Kidney capillary endothelial cell (primary cell): ENCODE data around the gene ELFN1.
"Not testable (repeated sequence)": the region's sequence is repeated elsewhere in the genome, so short reads cannot be mapped to it uniquely, and the experiment has no call there.

Source experiments
- DNase-seq: peaks from one replicate; pipeline ENCODE4 v3.0.0-alpha.2; 2018; ENCODE audit warnings: low spot score

ELFN1 gene

DNA sequence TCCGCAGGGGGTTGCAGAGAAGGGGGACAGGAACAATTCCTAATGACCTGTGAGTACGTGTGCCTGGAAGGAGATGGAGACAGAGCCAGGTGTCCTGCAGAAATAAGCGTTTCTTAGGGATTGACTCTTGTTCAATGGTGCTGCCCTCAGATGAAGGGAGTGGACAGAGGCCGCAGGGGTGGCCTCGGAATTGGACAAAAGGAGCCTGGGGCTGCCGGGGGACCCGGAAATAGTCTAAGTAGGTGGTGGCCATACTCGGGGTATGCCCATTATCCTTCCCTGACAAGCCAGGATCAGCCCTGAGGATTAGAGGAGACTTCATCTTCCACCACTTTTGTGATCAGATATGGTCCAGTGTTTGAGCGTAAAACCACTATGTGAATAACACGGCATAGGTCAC, 39.2 kb downstream of the ELFN1 start:
- no peak for DNase-seq

- DNase-seq = no peak
Measured at GRCh38 chr7:1709900-1710299, 39.8 kb downstream of the ELFN1 start.

DNA sequence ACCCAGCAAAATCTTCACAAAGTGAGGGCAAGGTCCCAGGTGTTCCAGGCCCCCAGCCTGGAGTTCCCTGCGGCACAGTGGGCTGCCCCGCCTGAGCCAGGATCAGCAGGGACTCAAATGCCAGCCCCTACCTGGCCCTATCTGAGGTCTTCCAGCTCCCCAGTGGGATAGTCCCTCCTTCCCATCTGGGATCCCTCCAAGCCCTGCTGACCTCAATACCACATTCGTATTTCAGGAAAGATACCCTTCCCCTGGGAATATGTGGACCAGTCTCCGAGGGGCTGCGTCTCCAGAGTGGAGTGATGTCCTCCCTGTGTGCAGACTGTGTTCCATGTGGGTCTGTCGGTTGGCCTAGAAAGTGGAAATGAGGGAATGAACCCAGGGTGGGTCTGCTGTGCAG, 40.9 kb downstream of the ELFN1 start:
- no peak for DNase-seq

- DNase-seq = no peak
Measured at GRCh38 chr7:1712907-1713501, 42.9 kb downstream of the ELFN1 start.

GRCh38 chr7:1713502-1714484, 43.7 kb downstream of the ELFN1 start:
- DNase-seq = peak; percentile 7

GRCh38 chr7:1714583-1715330, 44.7 kb downstream of the ELFN1 start:
- DNase-seq = no peak

DNA sequence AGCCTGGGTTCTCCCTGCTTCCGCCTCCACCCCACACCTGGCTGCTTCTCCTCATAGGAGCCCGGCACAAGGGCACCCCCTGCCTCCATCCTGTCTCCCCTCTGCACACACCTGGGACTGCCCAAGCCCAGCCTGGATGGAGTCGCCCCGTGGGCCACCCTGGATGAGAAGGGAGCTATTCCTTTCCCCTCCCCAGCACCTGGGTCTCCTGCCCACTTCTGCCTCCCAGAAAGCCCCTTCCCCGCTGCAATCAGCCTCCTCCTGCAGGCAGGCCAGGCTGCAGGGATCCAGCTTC, 45.2 kb downstream of the ELFN1 start:
- DNase-seq = no peak

DNA sequence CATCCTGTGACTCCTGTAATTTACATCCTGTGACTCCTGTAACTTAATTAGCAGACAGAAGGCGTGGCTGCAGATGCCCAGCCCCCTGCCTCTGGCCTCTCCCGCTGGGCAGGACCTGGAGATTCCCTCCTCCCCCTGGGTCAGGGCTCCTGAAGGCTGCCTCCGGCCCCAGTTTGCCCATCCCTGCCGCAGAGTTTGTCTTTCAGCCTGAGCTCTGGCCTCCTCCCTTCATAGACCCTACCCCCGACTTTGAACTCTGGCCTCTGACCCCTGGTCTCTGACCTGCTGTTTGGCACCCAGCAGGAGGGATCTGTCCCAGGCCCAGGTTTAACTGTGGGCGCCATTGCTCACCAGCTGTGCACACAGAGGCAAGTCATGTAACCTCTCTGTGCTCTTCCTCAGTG, 45.6 kb downstream of the ELFN1 start:
- no peak for DNase-seq

GRCh38 chr7:1716263-1717094, 46.4 kb downstream of the ELFN1 start:
- DNase-seq = no peak

GRCh38 chr7:1717095-1717483, 47.0 kb downstream of the ELFN1 start:
- no peak for DNase-seq

DNA sequence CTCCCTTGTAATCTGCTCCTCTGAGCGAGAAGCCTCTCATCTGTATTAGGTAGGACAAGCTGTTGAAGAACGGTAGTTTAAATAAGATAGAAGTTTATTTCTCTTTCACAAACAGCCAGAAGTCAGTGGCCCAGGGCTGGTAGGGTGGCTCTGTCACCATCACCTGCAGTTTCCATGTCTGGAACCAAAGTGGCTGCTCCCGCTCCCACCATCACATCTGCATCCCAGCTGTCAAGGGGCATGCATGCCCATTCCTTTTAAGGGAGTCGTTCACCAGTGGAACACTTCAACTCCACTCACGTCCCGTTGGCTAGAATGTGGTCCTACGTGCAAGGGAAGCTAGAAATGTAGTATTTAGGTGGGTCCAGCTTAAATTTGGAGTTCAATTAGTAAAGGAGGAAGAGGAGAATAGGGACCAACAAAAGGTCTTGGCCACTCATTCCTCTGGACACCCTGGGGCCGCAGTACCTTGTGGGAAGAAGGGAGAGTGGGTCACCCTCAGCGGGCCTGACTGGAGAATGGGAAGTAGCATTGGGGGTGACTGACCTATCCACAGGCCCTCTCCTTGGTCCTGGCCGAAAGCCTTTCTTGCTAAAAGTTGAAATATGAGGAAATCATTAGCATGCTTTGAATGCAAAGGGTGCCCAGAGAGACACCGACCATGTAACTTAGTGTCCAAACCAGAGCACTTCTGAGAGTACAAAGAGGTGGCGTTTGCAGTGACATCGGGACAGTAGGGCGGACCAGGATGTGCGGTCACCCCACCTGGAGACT, 48.0 kb downstream of the ELFN1 start:
- no peak for DNase-seq

- not testable (repeated sequence) for DNase-seq
Measured at GRCh38 chr7:1718850-1719249, 48.8 kb downstream of the ELFN1 start.

- DNase-seq = not testable (repeated sequence)
Measured at GRCh38 chr7:1719256-1719655, 49.2 kb downstream of the ELFN1 start.

GRCh38 chr7:1719913-1720312, 49.8 kb downstream of the ELFN1 start:
- no peak for DNase-seq

- no peak for DNase-seq
Measured at GRCh38 chr7:1720326-1720725, 50.2 kb downstream of the ELFN1 start.

DNA sequence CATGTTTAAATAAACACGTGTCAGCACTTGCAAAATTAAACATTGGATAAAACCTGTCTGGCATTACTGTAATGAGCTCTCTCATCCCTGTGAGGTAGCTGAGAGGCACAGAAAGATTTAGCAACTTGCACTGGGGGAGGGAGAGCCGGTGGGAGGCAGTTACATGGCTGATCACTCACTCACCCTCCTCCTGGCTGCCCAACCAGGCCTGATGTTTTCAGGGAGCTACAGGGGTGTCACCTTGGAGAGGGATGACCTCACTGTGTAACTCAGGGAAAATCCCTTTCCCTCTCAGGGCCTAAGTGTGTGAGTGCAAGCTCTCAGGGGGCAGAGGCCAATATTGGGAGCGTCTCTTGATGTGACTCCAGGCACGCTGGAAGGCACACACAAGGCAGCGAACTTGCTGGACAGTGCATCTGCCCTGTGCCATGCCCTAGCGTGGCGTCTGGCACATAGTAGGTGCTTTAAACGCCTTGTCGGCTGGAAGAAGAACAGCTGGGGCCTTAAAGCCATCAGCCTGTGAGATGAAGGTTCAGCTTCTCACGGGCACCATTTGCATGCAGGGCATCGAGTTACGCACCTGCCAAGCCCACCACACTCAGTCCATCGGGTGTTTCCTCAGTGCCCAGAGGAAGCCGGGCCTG, 51.1 kb downstream of the ELFN1 start:
- no peak for DNase-seq

- no peak for DNase-seq
Measured at GRCh38 chr7:1723254-1723653, 53.2 kb downstream of the ELFN1 start.

DNA sequence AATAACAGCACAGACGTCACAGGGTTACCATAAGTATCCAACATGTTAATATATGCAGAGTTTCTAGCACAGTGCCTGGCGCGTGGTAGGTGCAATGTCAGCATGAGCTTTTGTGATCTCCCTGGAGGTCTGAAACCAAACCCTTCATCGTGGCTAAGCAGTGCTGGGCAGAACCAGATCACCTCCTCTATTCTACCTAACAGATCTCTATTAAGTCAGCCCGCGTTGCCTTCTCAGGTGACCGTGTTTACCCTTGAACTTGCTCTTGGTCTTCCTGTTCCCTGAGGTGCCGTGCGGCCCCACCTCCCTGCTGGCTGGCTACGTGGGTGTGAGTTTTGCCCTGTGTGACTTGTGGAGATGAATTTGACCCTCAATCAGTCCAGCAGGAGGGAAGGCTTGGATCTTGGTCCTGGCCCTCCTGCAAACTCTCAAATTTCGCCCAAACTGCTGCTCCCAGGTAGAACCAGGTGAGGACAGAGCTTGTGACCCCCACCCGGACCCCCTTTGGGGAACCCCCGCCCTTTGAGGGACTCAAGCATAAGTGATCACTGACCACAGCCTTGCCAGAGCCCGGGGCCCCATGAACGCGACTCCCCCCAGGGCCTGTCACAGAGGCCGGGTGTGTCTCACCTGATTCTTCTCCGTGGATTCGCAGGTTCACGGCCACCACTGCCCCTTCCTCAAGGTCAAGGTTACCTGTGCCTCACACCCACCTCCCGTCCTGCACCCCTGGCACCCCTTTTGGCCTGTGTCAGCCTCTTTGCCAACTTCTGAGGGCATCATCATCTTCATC, 54.2 kb downstream of the ELFN1 start:
- no peak for DNase-seq

GRCh38 chr7:1725199-1725690, 55.2 kb downstream of the ELFN1 start:
- DNase-seq = no peak
